ENCODE results near the gene KLHL30. TPM values are rescaled to one million over a fixed set of nuclear protein-coding genes. Genes with fewer than 3 reads are reported as not detected.

KLHL30 gene
- polyA plus RNA-seq, 1 donor (not counting 4 experiments of a cell fraction or from before 2014, with no cell fraction given) = not detected

GRCh38 chr2:238121511-238122286, 16.8 kb upstream of the KLHL30 start:
- dilution Hi-C loops (cut with MboI; ENCODE audit: extremely low pct_ligation_motif_present, low sequenced_read_pairs) = no loop called here
- no peak overlapping the region for H3K4me3 ChIP-seq (ENCODE audit: control insufficient read depth in 2 of 3, extremely low read depth in 1 of 3, insufficient read depth in 2 of 3, low read depth in 1 of 3, low read length in 3 of 3)
- H3K79me2 ChIP-seq (ENCODE audit: control insufficient read depth, insufficient read depth, low read length) = no peaks in the 10 kb centered on the region
- FAIRE-seq (no peak), DNase-seq (ENCODE audit: low read depth, low spot score) (no peak)
- no peak overlapping the region for H3K27ac ChIP-seq (ENCODE audit: control insufficient read depth, insufficient read depth, low read length)
- H3K4me2 ChIP-seq (ENCODE audit: control insufficient read depth, extremely low read depth, insufficient read depth, low read depth, low read length) = no peak overlapping the region
- H3K9me1 ChIP-seq (ENCODE audit: control insufficient read depth, extremely low read depth, insufficient read depth, low read length) = no peaks in the 10 kb centered on the region
- no peaks in the 10 kb centered on the region for H3K4me1 ChIP-seq (ENCODE audit: control insufficient read depth, extremely low read depth, insufficient read depth, low read length)
- peaks cover 33% of the 10 kb centered on the region for H3K27me3 ChIP-seq (ENCODE audit: control insufficient read depth, extremely low read depth, insufficient read depth, low read length)
- no peak for TF ChIP-seq CTCF (optimal IDR thresholded peaks at IDR 0.05 in 1 of 3, IDR thresholded peaks at IDR 0.05 in 1 of 3, conservative IDR thresholded peaks at IDR 0.05 in 1 of 3; ENCODE audit: extremely low read depth in 1 of 3, insufficient read depth in 2 of 3, low read length in 3 of 3)
- no peak for TF ChIP-seq EZH2 (IDR thresholded peaks at IDR 0.05; ENCODE audit: low read length)
- no peak overlapping the region for H3K9ac ChIP-seq (ENCODE audit: control insufficient read depth, extremely low read depth, insufficient read depth, low read length)
- no peaks in the 10 kb centered on the region for H3K36me3 ChIP-seq (ENCODE audit: control insufficient read depth in 2 of 2, extremely low read depth in 1 of 2, insufficient read depth in 2 of 2, low read length in 2 of 2)
- no peaks in the 10 kb centered on the region for H4K20me1 ChIP-seq (ENCODE audit: control insufficient read depth, extremely low read depth, insufficient read depth, low read length)
- H2AFZ ChIP-seq (ENCODE audit: control insufficient read depth, low read length) = no peak overlapping the region
- H3K9me3 ChIP-seq (ENCODE audit: control insufficient read depth, low read depth, low read length) = no peaks in the 10 kb centered on the region

GRCh38 chr2:238122287-238123217, 15.9 kb upstream of the KLHL30 start:
- H3K27me3 ChIP-seq (ENCODE audit: control insufficient read depth, extremely low read depth, insufficient read depth, low read length) = peaks cover 31% of the 10 kb centered on the region

More at GRCh38 chr2:238122287-238123217, 15.9 kb upstream of the KLHL30 start:
- TF ChIP-seq EZH2 (IDR thresholded peaks at IDR 0.05; ENCODE audit: low read length) (no peak), CTCF (optimal IDR thresholded peaks at IDR 0.05 in 1 of 3, IDR thresholded peaks at IDR 0.05 in 1 of 3, conservative IDR thresholded peaks at IDR 0.05 in 1 of 3; ENCODE audit: extremely low read depth in 1 of 3, insufficient read depth in 2 of 3, low read length in 3 of 3) (no peak)
- no peaks in the 10 kb centered on the region for H3K36me3 ChIP-seq (ENCODE audit: control insufficient read depth in 2 of 2, extremely low read depth in 1 of 2, insufficient read depth in 2 of 2, low read length in 2 of 2)
- H3K27ac ChIP-seq (ENCODE audit: control insufficient read depth, insufficient read depth, low read length) = no peak overlapping the region
- no peaks in the 10 kb centered on the region for H3K9me3 ChIP-seq (ENCODE audit: control insufficient read depth, low read depth, low read length)
- DNase-seq (ENCODE audit: low read depth, low spot score) = no peak
- no peaks in the 10 kb centered on the region for H4K20me1 ChIP-seq (ENCODE audit: control insufficient read depth, extremely low read depth, insufficient read depth, low read length)
- dilution Hi-C loops (cut with MboI; ENCODE audit: extremely low pct_ligation_motif_present, low sequenced_read_pairs) = no loop called here
- FAIRE-seq = no peak
- H2AFZ ChIP-seq (ENCODE audit: control insufficient read depth, low read length) = no peak overlapping the region
- H3K4me2 ChIP-seq (ENCODE audit: control insufficient read depth, extremely low read depth, insufficient read depth, low read depth, low read length) = no peak overlapping the region
- no peak overlapping the region for H3K4me3 ChIP-seq (ENCODE audit: control insufficient read depth in 2 of 3, extremely low read depth in 1 of 3, insufficient read depth in 2 of 3, low read depth in 1 of 3, low read length in 3 of 3)
- no peaks in the 10 kb centered on the region for H3K9me1 ChIP-seq (ENCODE audit: control insufficient read depth, extremely low read depth, insufficient read depth, low read length)
- no peaks in the 10 kb centered on the region for H3K4me1 ChIP-seq (ENCODE audit: control insufficient read depth, extremely low read depth, insufficient read depth, low read length)
- H3K79me2 ChIP-seq (ENCODE audit: control insufficient read depth, insufficient read depth, low read length) = no peaks in the 10 kb centered on the region
- no peak overlapping the region for H3K9ac ChIP-seq (ENCODE audit: control insufficient read depth, extremely low read depth, insufficient read depth, low read length)
